Ammon's horn (tissue), 1 donor: Measurements from ENCODE around the gene BECN2.

Experiments used
- DNase-seq: peaks from one replicate; pipeline ENCODE4 v3.0.0-alpha.2; 2016; ENCODE audit warnings: low spot score

Gene BECN2

GRCh38 chr1:241957692-241958494, at the start of gene BECN2:
Gene BECN2, plus strand, starts transcription at chr1:241957767. Its CDS starts 0 bp downstream, at chr1:241957767.
- no peak for DNase-seq

GRCh38 chr1:241916196-241916595, 41.4 kb upstream of the BECN2 start:
- no peak for DNase-seq

GRCh38 chr1:241917487-241917886, 40.1 kb upstream of the BECN2 start:
- DNase-seq = no peak

GRCh38 chr1:241918879-241919278, 38.7 kb upstream of the BECN2 start:
- DNase-seq = no peak

- DNase-seq = no peak
Measured at GRCh38 chr1:241924080-241924808, 33.3 kb upstream of the BECN2 start.

GRCh38 chr1:241926141-241926540, 31.4 kb upstream of the BECN2 start:
- DNase-seq = no peak

GRCh38 chr1:241927321-241927720, 30.2 kb upstream of the BECN2 start:
- DNase-seq = no peak

GRCh38 chr1:241932845-241933244, 24.7 kb upstream of the BECN2 start:
- no peak for DNase-seq

- peak; percentile 38 for DNase-seq
Measured at GRCh38 chr1:241934201-241934848, 23.2 kb upstream of the BECN2 start.

- DNase-seq = peak; percentile 33
Measured at GRCh38 chr1:241934866-241935265, 22.7 kb upstream of the BECN2 start.

GRCh38 chr1:241939798-241940197, 17.8 kb upstream of the BECN2 start:
- no peak for DNase-seq

- no peak for DNase-seq
Measured at GRCh38 chr1:241942738-241943137, 14.8 kb upstream of the BECN2 start.

GRCh38 chr1:241944300-241944699, 13.3 kb upstream of the BECN2 start:
- DNase-seq = no peak

GRCh38 chr1:241947354-241947753, 10.2 kb upstream of the BECN2 start:
- no peak for DNase-seq

GRCh38 chr1:241950390-241950789, 7.2 kb upstream of the BECN2 start:
- DNase-seq = no peak

GRCh38 chr1:241962153-241962552, 4.6 kb downstream of the BECN2 start:
- no peak for DNase-seq

- no peak for DNase-seq
Measured at GRCh38 chr1:241963722-241964121, 6.2 kb downstream of the BECN2 start.

GRCh38 chr1:241964550-241965282, 7.1 kb downstream of the BECN2 start:
- DNase-seq = no peak

- DNase-seq = no peak
Measured at GRCh38 chr1:241968611-241969010, 11.0 kb downstream of the BECN2 start.

- DNase-seq = no peak
Measured at GRCh38 chr1:241972703-241973369, 15.3 kb downstream of the BECN2 start.

GRCh38 chr1:241976229-241976628, 18.7 kb downstream of the BECN2 start:
- no peak for DNase-seq

GRCh38 chr1:241979071-241979470, 21.5 kb downstream of the BECN2 start:
- DNase-seq = no peak
